BJ (cell line): Measurements from ENCODE around the gene PARD3B. TPM values are rescaled to one million over a fixed set of nuclear protein-coding genes. Genes with fewer than 3 reads are reported as not detected.

Source experiments
- CTCF ChIA-PET: fragments of 350-600 bp; formaldehyde crosslinking; extraction: SDS; loops from one replicate; lab custom pipeline; 2021; ENCODE audit warnings: antibody characterized with exemption, inconsistent platforms; lab: Yijun Ruan, JAX
- POLR2A ChIA-PET: fragments of 300-600 bp; sonication (Branson Sonifier 250); formaldehyde crosslinking; extraction: SDS; loops from one replicate; lab custom pipeline; 2021; ENCODE audit warnings: antibody characterized with exemption; lab: Charles Lee
- DNase-seq: peaks from one replicate; pipeline ENCODE4 v3.0.0-alpha.2; 2011; ENCODE audit warnings: low read depth
- H3K27me3 ChIP-seq: 2 replicates; pipeline ENCODE4 v1.6.0; 2011; ENCODE audit warnings: low read length; ENCODE audit not compliant: control insufficient read depth, insufficient read depth
- H3K36me3 ChIP-seq: 2 replicates; pipeline ENCODE4 v1.5.1; 2011; ENCODE audit warnings: low read length; ENCODE audit not compliant: control insufficient read depth, insufficient read depth
- H3K4me3 ChIP-seq: 2 replicates; pipeline ENCODE4 v1.5.1; 2011; ENCODE audit warnings: low read depth, mild to moderate bottlenecking, control low read depth, low read length
- CTCF ChIP-seq: IDR thresholded peaks from 2 replicates; pipeline ENCODE4 v1.5.1; 2011; ENCODE audit warnings: low read depth, mild to moderate bottlenecking, control low read depth, inconsistent platforms, low read length, moderate library complexity; ENCODE audit not compliant: insufficient read depth
- polyA plus RNA-seq: library from polyadenylated mRNA; depleted of rRNA; stranded (reverse); fragments of >200 nt; gene quantifications from 2 replicates; pipeline ENCODE4 v1.2.3, GENCODE V29; 2011

The PARD3B gene
- polyA plus RNA-seq, 1 experiment, result 7.1 TPM

- Histone ChIP-seq H3K36me3 (no peaks in the 10 kb centered on the region), H3K27me3 (no peaks in the 10 kb centered on the region), H3K4me3 (no peak overlapping the region)
- TF ChIP-seq CTCF, result no peak
- CTCF ChIA-PET, result no interaction called here
- no peak for DNase-seq
- POLR2A ChIA-PET, result no interaction called here
These were observed 177.4 kb downstream of the PARD3B start for GRCh38 chr2:204722691-204723090.

GRCh38 chr2:204725693-204726360 lies 180.6 kb downstream of the PARD3B start:
- H3K36me3 ChIP-seq, result no peaks in the 10 kb centered on the region
- TF ChIP-seq CTCF, result no peak
- CTCF ChIA-PET, result no interaction called here
- POLR2A ChIA-PET, result no interaction called here
- no peak for DNase-seq
- H3K27me3 ChIP-seq, result no peaks in the 10 kb centered on the region
- H3K4me3 ChIP-seq, result no peak overlapping the region

GRCh38 chr2:204726831-204727230 lies 181.6 kb downstream of the PARD3B start:
- Histone ChIP-seq H3K4me3 (no peak overlapping the region), H3K36me3 (no peaks in the 10 kb centered on the region), H3K27me3 (no peaks in the 10 kb centered on the region)
- ChIA-PET CTCF (no interaction called here), POLR2A (no interaction called here)
- no peak for DNase-seq
- no peak for TF ChIP-seq CTCF

- Histone ChIP-seq H3K36me3 (no peaks in the 10 kb centered on the region), H3K27me3 (no peaks in the 10 kb centered on the region), H3K4me3 (no peak overlapping the region)
- ChIA-PET POLR2A (no interaction called here), CTCF (no interaction called here)
- no peak for TF ChIP-seq CTCF
- no peak for DNase-seq
These were observed 182.1 kb downstream of the PARD3B start for GRCh38 chr2:204727368-204727767.

- POLR2A ChIA-PET, result no interaction called here
- Histone ChIP-seq H3K4me3 (no peak overlapping the region), H3K36me3 (no peaks in the 10 kb centered on the region), H3K27me3 (no peaks in the 10 kb centered on the region)
- no peak for DNase-seq
- no peak for TF ChIP-seq CTCF
- CTCF ChIA-PET, result no interaction called here
These were observed 185.3 kb downstream of the PARD3B start for GRCh38 chr2:204730603-204731002.
